Inferior parietal cortex (tissue), 1 donor: ENCODE data around the gene MYH15.
"Not testable (repeated sequence)": the region's sequence is repeated elsewhere in the genome, so short reads cannot be mapped to it uniquely, and the experiment has no call there.

Source experiments
- DNase-seq: peaks from one replicate; pipeline ENCODE4 v3.0.0-alpha.2; 2016; ENCODE audit errors: extremely low spot score

The MYH15 gene

DNA sequence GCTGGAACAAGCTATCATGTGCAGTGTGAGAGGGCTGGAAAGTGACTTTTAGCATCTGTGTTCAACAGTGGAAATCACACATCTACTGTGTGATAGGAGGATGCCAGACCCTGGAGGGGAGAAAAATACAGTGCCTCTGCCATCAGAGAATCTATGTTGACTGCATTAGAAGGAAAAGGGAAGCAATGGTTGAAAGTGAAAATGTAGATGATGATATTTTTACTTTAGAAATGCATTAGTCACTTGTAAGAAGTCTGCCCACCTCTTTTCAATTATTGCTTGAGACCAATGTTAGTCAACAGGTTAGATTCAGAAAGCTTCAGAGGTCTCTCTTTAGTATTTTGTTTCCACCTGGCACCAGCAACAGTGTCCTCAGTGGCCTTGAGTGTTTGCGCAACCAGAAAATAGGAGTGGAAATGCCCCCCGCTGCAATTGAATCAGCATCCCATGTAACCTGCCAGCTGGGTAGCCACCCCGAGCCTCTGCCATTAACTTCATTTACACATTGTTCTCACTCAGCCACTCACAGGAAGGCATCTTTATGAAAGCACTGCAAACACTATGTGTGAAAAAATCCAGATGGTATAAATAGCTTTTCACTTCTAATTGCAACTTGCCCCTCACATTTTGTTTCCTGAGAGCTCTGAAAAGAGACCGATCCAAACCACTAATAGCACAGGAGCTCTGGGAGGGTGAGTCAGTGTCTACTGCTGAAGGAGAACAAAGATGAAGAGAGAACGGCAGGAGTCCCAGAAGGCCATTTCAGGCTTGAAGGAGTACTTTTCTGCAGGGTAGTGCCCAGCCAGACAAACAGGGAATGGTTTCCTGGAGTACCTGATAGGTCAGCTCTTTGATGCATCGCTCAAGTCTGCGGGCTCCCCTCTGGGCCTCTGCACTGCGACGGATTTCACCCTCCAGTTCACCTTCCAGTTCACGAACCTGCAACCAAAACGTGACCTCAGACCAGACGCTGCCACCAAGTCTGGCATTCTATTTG, 122.0 kb downstream of the MYH15 start:
- DNase-seq = no peak

DNA sequence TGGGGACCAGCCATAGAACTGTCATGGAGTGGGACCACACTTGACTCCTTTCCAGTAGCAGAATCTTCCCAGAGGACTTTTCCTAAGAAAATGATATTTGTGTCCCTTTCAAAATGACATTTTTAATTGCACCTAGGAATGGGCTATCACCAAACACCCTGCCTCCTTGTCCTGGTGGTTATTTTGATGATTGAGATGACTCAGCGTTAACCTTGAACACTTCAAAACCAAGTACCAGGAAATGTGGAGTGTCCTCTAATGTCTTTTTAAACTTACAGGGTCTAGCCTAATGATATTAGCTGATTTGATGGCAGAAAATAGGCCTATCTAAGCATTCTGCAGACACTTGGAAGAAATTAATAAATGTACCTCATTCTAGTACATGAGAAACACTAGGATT, 123.3 kb downstream of the MYH15 start:
- no peak for DNase-seq

DNA sequence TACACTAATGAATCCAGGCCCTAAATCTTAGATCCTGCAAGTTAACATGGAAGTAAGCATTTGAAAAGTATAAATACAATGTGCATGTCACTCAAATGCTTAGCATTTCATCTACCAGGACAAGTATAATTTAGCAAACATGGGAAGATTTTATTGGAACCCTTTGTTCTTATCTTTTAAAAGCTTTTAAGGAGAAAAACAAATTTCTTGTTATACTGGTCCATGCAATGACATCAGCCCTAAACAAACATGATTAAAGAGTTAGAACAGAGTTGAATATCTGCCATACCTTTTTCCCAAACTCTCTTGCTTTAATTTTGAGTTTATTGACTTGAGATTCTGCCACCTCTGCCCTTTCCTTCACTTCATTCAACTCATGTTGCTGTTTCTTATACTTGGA, 127.1 kb downstream of the MYH15 start:
- no peak for DNase-seq

DNA sequence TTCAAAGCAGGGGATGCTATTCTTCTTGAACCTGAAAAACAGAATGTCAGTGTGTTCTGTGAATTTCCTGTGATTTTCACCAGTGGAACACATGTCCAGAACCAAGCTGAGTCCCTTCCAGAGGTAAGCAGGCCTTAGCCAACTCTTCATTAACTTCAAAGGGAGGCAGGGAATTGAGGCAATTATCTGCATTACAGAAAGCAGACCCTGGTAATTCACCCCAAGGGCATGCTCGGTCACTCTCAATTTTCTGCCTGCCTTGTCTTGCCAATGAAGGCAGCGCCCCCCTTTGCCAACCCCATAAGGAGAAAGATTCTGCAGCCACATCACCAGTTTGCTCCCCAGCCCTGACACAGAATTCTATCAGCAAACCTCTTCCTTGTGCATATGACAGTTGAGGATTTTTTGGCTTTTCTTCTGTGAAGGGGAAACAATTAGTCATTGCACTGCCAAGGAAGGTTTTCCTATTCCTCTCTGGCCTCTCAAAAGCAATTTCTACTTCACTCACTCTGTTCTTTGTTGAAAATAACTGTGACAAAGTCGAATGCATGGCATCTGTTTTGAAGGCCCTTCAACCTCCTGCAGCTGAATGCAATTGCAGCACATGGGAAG, 128.8 kb downstream of the MYH15 start:
- DNase-seq = no peak

DNA sequence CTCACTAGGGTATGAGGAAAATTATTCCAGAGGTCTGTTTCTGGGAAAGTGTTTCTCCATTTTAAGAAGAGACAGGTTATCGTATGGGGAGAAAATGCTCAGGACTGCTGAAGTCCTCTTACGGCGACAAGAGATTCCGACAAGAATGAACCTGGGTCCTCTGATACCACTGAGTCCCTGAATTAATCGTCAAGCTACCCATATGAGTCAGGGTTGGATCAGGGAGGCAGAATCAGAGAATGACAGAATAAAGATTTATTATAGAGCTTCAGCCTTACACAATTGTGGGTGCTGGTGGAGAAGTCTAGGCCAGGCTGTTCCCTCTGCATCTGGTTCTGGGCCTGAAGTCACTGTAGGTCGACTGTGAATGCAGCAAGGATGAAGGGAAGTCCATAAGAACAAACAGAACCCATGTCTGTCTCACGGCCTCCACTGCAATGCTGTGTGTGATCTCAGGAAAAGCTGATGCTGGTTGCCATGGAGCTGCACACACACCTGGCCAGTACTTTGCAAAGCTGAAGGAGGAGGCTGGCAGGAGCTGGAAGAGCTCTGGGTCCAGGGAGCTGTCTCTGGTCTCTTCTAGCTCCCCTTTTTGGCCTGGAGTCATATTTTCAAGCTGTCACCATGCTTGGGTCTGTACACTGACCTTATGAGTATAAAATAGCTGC, 130.1 kb downstream of the MYH15 start:
- no peak for DNase-seq

DNA sequence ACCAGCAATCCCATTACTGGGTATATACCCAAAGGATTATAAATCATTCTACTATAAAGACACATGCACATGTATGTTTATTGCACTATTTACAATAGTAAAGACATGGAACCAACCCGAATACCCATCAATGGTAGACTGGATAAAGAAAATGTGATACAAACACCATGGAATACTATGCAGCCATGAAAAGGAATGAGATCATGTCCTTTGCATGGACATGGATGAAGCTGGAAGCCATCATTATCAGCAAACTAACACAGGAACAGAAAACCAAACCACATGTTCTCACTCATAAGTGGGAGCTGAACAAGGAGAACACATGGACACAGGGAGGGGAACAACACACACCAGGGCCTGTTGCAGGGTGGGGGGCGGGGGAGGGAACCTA, 131.4 kb downstream of the MYH15 start:
- DNase-seq = not testable (repeated sequence)

DNA sequence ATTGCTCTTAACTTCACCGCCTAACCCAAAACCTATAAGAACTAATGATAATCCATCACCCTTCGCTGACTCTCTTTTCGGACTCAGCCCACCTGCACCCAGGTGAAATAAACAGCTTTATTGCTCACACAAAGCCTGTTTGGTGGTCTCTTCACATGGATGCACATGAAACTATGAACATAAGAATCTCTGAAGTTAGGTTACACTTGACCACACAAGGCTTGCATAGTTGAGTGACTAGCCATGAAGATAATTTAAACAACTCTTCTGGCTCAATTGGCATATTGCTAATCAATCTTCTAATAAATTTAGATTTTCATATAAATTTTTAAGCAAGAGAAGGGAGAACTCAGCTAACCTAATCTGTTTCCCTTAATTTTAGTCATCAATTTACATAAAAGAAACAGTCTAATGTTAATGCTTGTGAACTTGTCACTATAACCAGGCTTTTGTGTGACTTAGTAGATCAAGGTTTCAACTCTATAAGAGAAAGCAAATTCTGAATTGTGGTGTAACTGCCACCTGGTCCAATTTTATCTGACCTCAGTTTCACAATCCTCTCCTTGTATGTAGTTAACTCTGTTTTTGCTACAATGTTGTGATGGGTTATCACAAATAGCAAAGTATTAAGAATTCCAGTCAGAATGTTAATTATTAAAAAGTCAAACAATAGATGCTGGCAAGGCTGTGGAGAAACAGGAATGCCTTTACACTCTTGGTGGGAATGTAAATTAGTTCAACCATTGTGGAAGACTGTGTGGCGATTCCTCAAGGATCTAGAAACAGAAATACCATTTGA, 132.0 kb downstream of the MYH15 start:
- no peak for DNase-seq

DNA sequence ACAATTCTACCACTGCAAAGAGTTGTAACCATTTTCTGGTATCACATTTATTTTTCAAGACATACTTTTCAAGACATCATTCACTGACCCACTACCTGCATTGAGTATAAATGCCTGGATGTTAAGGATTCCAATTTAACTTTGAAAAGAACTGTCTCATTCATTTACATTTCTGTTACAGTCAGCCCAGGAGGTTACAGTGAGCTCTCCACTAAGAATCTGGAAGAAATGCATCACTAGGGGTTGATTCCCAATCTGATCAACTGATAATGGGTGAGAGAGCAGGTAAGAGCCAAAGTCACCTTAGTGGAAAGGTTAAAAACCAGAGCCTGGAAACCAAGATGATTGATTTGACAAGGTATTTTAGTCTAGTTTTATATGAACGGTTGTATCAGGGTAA, 133.0 kb downstream of the MYH15 start:
- DNase-seq = no peak

DNA sequence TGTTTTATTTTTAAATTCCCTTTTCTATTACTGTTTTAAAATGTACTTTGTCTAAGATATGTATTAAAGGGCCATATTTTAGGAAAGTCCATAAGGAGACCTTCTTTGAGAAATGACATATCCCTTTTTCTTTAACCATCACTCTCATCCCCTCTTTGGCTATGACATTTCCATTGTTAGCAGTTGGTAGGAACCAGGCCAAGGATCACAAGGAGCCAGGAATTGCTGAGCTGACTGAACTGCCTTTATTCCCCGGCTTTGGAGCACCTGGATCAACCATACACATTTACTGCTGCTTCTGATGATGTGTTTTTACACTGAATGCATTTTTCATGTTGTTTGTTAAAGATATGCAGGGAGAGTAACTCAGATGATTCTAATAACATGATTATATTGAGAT, 134.4 kb downstream of the MYH15 start:
- no peak for DNase-seq

DNA sequence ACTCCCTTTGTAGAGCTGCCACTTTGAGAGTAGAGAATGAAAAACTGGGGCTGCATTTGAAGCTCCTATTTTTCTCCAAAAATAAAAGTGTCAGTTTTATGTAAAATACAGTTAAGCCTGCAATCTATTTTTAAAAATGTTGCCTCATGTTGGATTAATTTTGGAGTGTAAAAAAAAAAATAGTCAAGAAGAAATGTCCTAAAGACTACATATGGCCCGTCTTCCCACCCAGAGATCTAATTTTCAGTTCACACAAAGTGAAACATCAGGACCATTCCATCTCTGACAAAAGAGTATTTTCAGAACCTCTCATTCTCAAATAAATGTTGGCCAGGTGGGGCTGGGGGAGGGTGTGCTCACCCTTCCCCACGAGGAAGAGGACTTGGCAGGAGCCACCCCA, 151.4 kb downstream of the MYH15 start:
- DNase-seq = peak; percentile 40

DNA sequence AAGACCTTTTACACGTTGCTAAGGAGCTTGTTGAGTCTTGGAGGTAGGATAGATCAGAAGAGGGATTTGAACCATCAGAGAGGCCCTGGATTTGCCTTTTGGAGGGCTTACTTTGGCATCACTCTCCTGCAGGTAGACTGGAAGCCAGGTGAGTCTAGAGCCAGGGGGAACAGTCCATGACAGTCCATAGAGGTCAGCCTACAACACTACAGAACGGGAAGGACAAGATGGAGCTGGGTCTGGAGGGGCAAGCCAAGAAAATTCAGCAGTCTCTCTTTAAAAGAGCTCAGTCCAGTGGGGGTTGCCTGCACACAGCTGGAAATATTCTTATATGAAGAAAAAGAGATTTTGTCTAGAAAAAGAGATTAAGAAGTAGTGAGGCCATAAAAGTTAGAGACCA, 153.4 kb downstream of the MYH15 start:
- no peak for DNase-seq

DNA sequence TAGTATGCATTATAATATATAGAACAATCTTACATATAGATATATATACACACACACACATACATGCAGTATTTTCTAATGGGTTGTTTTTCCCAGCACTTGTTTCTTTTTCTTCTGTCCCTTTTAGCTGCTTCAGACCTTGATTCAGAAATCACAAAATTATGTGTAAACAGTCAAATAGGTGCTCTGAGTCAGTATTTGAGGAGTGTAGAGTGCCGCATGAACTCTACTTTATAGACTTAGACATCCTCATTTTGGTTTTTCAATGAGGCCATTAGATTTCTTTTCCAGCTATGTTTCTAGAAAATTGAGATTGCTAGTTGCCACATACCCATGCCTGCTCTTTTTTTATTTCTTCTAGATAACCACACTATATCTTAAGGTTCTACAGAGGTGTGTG, 155.8 kb downstream of the MYH15 start:
- no peak for DNase-seq

DNA sequence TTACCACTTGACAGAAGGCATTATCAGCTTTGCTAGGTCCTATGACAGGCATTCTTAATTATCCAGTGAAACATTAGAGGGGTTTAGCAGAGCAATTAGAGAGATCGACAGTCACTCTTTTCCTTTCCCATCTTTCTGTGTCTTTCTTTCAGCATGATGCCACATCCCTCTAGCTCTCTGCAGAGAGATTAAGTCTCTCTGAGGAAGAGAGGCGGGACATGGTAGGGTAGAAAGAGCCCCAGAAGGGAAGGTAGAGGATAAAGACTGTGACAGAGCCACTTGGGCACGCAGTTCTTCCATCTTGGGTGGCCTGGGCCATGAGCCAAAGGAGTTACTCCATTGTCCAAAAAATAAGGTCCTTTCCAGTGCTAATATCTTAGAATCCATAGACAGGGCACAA, 158.2 kb downstream of the MYH15 start:
- no peak for DNase-seq

DNA sequence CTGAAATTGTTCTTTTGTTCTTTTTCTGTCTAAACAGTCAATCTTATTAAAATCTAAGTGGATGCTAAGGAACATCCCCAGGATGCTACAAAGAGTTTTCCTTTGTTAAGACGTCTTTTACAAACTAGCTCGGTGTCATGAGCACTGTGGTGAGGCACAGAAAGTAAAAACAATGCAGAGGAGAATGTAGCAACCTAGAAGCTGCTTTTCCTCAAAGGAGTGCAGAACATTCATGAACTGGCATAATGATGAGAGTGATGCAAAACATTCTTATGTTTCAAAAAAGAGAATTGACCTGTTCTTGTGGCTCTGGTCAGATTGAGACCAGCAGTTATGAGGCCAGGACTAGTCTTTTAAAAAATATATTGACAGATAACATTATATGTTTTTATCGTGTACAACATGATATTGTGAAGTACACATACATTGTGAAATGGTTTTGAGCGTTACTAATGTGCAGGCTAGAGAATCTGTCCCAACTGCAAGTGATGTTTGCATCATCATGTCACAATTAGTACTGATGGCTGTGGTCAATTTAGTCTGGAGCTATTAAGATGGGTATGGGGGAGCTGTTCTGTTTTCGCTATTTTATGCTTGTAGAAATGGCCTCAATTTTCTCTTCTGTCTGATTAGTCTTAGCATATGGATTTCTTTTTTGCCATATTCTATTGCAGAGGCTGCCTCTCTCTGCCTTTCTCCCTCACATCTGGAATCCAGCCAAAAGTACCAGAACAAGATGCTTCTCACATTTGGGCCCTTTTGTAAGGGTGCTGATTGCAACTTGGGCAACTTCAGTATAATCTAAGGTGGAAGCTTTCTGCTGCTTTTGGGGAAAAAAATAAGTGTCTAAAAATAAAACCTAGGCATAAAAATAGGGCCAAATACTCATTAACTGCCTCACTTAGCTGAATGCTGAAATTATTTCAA, 163.8 kb downstream of the MYH15 start:
- peak; percentile 32 for DNase-seq

DNA sequence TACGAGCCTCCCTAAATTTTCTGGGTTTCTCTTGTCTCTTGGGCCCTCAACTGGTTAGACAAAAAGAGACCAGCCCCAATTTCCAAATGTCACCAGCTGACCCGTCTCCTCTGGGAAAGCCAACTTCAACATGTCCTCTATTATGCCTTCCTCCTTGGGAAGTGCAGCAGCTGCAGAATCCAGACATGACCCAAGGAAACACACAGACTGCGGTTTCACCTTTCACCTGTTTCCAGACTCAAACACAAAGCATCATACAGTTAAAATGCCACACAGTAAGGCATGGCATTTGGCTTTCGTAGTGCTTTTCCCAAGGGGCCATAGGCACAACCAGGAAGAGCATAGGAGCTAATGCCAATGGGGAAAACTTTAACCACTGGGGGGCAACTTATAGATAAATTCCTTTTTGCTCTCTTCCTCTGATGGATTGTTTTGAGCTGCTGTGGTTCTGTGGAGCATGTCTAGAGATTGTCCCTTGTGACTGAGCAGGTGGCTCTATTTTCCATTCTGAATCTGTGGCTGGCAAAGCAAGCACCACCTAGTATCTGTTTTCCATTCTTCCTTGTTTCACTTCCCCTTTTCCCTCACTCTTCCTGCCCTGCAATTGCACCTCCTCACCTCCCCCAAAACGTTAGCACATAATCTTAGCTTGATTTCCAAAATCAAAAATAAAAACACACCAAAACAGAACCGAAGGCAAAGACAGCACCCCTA, 164.7 kb downstream of the MYH15 start:
- no peak for DNase-seq

DNA sequence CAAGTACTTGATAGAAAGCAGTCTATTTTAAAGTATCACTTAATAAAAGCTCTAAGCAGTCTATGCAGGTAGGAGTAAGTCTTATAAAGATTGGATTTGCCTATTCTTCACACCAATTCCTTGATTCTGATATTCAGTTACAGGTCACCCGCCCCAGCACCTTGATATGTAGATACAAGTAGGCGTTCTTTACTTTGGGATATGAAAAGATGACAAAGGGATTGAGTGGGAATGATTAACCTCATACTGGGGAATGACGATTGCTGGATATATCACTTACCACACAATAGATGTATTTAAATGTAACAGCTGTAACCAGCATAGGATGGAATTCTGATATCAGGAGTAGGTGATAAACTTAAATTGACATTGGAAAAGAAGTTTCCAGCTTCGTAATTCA, 166.9 kb downstream of the MYH15 start:
- no peak for DNase-seq

DNA sequence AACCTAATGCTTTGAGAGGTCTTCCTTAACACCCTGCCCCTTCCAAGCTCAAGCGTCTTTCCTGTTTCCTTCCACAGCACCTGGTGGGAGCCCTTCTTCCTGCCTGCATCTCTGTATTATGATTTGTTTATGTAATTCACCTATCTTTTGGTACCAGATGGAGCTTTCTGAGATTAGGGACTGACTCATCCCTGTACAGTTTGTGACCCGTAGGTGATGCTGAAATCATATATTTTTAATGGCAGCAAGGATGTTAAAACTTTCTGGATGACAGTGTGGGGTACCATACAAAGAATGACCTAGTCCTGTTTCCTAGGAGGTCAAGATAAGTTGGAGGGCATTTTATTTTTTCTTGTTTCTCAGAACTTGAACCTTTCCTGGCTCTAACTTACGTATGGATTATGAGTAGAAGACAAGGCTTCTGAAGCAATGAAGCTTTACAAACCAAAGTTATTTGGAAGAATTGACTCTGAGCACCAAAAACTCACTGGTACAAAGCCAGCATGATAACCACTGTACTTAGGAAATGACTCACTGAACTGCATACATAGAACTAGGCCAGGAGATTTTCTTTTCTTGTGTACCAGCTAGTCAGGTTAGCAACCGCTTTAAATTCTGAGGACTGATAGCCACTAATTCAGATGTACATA, 167.4 kb downstream of the MYH15 start:
- DNase-seq = no peak

DNA sequence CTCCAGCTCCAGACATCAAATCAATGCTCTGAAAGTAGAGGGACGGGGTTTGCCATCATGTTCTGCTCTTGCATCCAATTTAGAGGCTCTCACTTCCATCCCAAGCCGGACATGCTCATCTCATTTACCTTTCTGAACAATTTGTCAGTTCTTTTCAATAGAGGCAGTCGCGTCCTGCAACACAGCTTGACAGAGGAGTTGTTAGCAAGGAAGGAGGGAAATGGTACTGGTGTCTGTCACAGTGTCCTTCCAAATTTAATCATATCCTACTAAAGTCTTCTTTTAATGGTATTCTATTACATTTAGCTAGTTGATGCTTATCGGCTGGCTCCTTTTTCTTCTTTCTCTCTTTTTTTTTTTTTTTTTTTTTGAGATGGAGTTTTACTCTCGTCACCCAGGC, 168.5 kb downstream of the MYH15 start:
- DNase-seq = no peak

DNA sequence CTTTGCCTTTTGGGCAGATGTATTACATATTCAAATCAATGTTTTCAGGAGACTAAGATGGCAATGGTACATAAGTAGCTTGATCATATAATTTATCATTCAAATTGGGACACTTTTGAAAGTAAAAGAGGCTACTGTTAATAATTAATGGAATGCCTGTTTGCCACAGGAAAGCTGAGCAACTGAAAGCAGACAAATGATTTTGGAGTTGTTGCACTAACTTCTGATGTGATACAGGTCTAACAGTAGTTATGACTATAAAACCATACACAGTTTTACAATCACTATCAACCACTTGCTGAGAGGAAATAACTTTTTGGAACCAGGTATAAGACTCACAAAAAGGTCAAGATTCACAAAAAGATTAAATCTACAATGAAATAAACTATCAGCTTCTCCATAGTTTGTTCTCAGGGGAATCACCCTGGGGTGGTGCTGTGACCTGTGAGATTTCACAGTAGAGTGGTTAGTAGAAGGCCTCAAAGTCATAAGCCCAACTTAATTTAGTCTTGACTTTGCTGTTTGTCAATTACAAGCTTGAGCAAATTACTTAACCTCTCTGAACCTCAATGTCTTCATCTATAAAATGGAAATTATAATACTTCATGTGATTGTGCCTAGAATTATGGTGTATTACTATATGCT, 171.4 kb downstream of the MYH15 start:
- DNase-seq = no peak
